Measurements from ENCODE around the gene EXOSC7. TPM values are rescaled to one million over a fixed set of nuclear protein-coding genes. Genes with fewer than 3 reads are reported as not detected.

Gene EXOSC7
- total RNA-seq, 1 experiment from 2014 or later = 88.7 TPM

DNA sequence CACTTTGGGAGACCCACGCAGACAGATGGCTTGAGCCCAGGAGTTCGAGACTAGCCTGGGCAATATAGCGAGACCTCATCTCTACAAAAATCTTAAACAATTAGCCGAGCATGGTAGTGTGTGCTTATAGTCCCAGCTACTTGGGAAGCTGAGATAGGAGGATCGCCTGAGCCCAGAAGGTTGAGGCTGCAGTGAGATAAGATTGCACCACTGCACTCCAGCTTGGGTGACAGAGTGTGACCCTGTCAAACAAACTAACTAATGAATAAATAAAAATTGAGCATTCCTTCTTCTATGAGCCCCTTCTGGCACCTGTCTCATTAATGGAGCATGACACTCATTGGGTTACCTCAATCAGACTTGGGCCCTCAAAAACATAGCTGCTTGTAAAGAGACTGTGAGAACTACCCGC is 7.6 kb upstream of the EXOSC7 start:
- Mint-ChIP-seq H3K9me3 (no peaks in the 10 kb centered on the region), H3K36me3 (ENCODE audit: insufficient read depth in 1 of 3, low read depth in 3 of 3) (no peaks in the 10 kb centered on the region), H3K27ac (peak overlapping the region in 1 of 3 experiments; percentile 81; a peak in 2 of 7 replicates), H3K4me1 (peaks cover 0 to 8% of the 10 kb centered on the region in 2 experiments; a peak in 2 of 4 replicates), H3K4me3 (no peak overlapping the region), H3K27me3 (ENCODE audit: low read depth) (no peaks in the 10 kb centered on the region)
- no peak overlapping the region for H3K14ac ChIP-seq (ENCODE audit: insufficient read depth, low read length)
- no peak overlapping the region for H3K9ac ChIP-seq (ENCODE audit: extremely low read depth, insufficient read length, low read length)
- no peak overlapping the region for H2BK15ac ChIP-seq (ENCODE audit: low read depth, low read length)
- DNase-seq = no peak
- no peak overlapping the region for H3K56ac ChIP-seq (ENCODE audit: insufficient read length, low read depth, low read length)
- no peak overlapping the region for H3T11ph ChIP-seq (ENCODE audit: low read length)
- no peaks in the 10 kb centered on the region for H4K20me1 ChIP-seq (ENCODE audit: control insufficient read depth, insufficient read depth, insufficient read length)
- no peak overlapping the region for H2AFZ ChIP-seq (ENCODE audit: low read length)
- H3K23ac ChIP-seq (ENCODE audit: insufficient read length, low read depth, low read length) = no peak overlapping the region
- no peak overlapping the region for H3K4ac ChIP-seq (ENCODE audit: low read depth, low read length)
- H3K4me1 ChIP-seq (ENCODE audit: insufficient read depth, low read length) = 0 out of 2 replicates have a peak, but pooled peaks cover 2% of the 10 kb centered on the region
- no peak overlapping the region for H2BK5ac ChIP-seq (ENCODE audit: insufficient read length, low read length)
- H4K91ac ChIP-seq (ENCODE audit: insufficient read length, low read depth, low read length) = no peak overlapping the region
- H3K79me2 ChIP-seq (ENCODE audit: insufficient read depth, low read length) = peaks cover 5% of the 10 kb centered on the region; the same call in 1 of the 2 replicates
- H4K8ac ChIP-seq (replicated peaks; ENCODE audit: insufficient read length, low read depth, low read length) = no peak overlapping the region
- WGBS (ENCODE audit: extremely low coverage, insufficient read length, low lambda C conversion rate) = no CpG with 5 or more reads among the region's 6 CpGs
- H2BK120ac ChIP-seq (ENCODE audit: low read depth, low read length, poor library complexity, severe bottlenecking) = no peak overlapping the region
- H3K27me3 ChIP-seq (ENCODE audit: insufficient read depth, low read length) = no peaks in the 10 kb centered on the region
- no peaks in the 10 kb centered on the region for H3K79me1 ChIP-seq (ENCODE audit: insufficient read depth, low read depth, low read length, poor library complexity, severe bottlenecking)
- H3K9me3 ChIP-seq (ENCODE audit: control insufficient read depth, low read depth, low read length) = no peaks in the 10 kb centered on the region
- no peak overlapping the region for H2BK12ac ChIP-seq (ENCODE audit: insufficient read length, low read depth, low read length)
- H2AK5ac ChIP-seq (ENCODE audit: insufficient read length, low read length) = no peak overlapping the region
- H3K27ac ChIP-seq (ENCODE audit: insufficient read length, low read depth, low read length) = no peak overlapping the region
- no peak overlapping the region for H2BK20ac ChIP-seq (ENCODE audit: low read depth, low read length, poor library complexity, severe bottlenecking)
- H4K5ac ChIP-seq (ENCODE audit: insufficient read length, low read depth, low read length) = no peak overlapping the region
- H3K23me2 ChIP-seq (ENCODE audit: insufficient read length, low read depth, low read length, poor library complexity, severe bottlenecking) = no peaks in the 10 kb centered on the region
- TF ChIP-seq, protein P1, sequence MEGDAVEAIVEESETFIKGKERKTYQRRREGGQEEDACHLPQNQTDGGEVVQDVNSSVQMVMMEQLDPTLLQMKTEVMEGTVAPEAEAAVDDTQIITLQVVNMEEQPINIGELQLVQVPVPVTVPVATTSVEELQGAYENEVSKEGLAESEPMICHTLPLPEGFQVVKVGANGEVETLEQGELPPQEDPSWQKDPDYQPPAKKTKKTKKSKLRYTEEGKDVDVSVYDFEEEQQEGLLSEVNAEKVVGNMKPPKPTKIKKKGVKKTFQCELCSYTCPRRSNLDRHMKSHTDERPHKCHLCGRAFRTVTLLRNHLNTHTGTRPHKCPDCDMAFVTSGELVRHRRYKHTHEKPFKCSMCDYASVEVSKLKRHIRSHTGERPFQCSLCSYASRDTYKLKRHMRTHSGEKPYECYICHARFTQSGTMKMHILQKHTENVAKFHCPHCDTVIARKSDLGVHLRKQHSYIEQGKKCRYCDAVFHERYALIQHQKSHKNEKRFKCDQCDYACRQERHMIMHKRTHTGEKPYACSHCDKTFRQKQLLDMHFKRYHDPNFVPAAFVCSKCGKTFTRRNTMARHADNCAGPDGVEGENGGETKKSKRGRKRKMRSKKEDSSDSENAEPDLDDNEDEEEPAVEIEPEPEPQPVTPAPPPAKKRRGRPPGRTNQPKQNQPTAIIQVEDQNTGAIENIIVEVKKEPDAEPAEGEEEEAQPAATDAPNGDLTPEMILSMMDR (conservative IDR thresholded peaks at IDR 0.05) = no peak
- no peak overlapping the region for H3K4me2 ChIP-seq (ENCODE audit: insufficient read depth, insufficient read length, low read length)
- H3K18ac ChIP-seq (ENCODE audit: insufficient read length, low read depth, low read length) = no peak overlapping the region
